GM18508 (cell line): ENCODE measurements around the gene ANKS6.

Experiments used
- ATAC-seq: cut with Tn5 transposase; IDR thresholded peaks from one replicate; pipeline ENCODE4 v1.9.1; 2021; ENCODE audit warnings: moderate number of reproducible peaks; ENCODE audit not compliant: insufficient read depth, unreplicated experiment

The ANKS6 gene

GRCh38 chr9:98742325-98743280, 53.8 kb downstream of the ANKS6 start:
- no peak for ATAC-seq

GRCh38 chr9:98740226-98740881, 56.0 kb downstream of the ANKS6 start:
- no peak for ATAC-seq

GRCh38 chr9:98738741-98739140, 57.6 kb downstream of the ANKS6 start:
- no peak for ATAC-seq

GRCh38 chr9:98736226-98736625, 60.1 kb downstream of the ANKS6 start:
- no peak for ATAC-seq

GRCh38 chr9:98732801-98733200, 63.6 kb downstream of the ANKS6 start:
- no peak for ATAC-seq

- ATAC-seq, result no peak
Measured at GRCh38 chr9:98732091-98732490, 64.3 kb downstream of the ANKS6 start.

- ATAC-seq, result no peak
Measured at GRCh38 chr9:98730871-98731270, 65.5 kb downstream of the ANKS6 start.

GRCh38 chr9:98728500-98728899, 67.9 kb downstream of the ANKS6 start:
- no peak for ATAC-seq

GRCh38 chr9:98727428-98727827, 68.9 kb downstream of the ANKS6 start:
- no peak for ATAC-seq

GRCh38 chr9:98726735-98727134, 69.6 kb downstream of the ANKS6 start:
- ATAC-seq, result no peak

- ATAC-seq, result no peak
Measured at GRCh38 chr9:98724810-98725530, 71.4 kb downstream of the ANKS6 start.

- ATAC-seq, result no peak
Measured at GRCh38 chr9:98721643-98722042, 74.7 kb downstream of the ANKS6 start.

- ATAC-seq, result no peak
Measured at GRCh38 chr9:98720402-98720801, 76.0 kb downstream of the ANKS6 start.

- ATAC-seq, result no peak
Measured at GRCh38 chr9:98719055-98719454, 77.3 kb downstream of the ANKS6 start.

- ATAC-seq, result no peak
Measured at GRCh38 chr9:98714833-98715232, 81.5 kb downstream of the ANKS6 start.

- ATAC-seq, result no peak
Measured at GRCh38 chr9:98712987-98713386, 83.4 kb downstream of the ANKS6 start.

GRCh38 chr9:98709968-98710965, 86.1 kb downstream of the ANKS6 start:
- ATAC-seq, result no peak

- ATAC-seq, result no peak
Measured at GRCh38 chr9:98708933-98709911, 87.1 kb downstream of the ANKS6 start, which contains the start of gene GABBR2. Gene GABBR2, minus strand, starts transcription at chr9:98708935. Its CDS starts 198 bp downstream, at chr9:98708737.
